GM23338 (cell line): Measurements from ENCODE around the gene TNFSF8. TPM values are rescaled to one million over a fixed set of nuclear protein-coding genes. Genes with fewer than 3 reads are reported as not detected.

ENCODE experiments used
- ATAC-seq: fragments of 200-7000 bp; cut with Tn5 transposase; 3 replicates; pipeline ENCODE4 v1.9.1; 2020
- DNase-seq: peaks from one replicate; pipeline ENCODE4 v3.0.0-alpha.2; 2015; ENCODE audit warnings: low spot score
- H2AFZ ChIP-seq: fragments of 200-600 bp; sonication (generic); 2 replicates; pipeline ENCODE4 v1.8.0; 2016; ENCODE audit warnings: antibody characterized with exemption, mild to moderate bottlenecking, moderate library complexity
- H3F3A ChIP-seq: fragments of 200-600 bp; sonication (generic); replicated peaks from 2 replicates; pipeline ENCODE4 v1.8.0; 2017; ENCODE audit warnings: antibody characterized with exemption, mixed run types, low read depth
- H3K27ac ChIP-seq: fragments of 200-600 bp; sonication (generic); 2 replicates; pipeline ENCODE4 v1.6.1; 2016; ENCODE audit warnings: low read depth
- H3K27me3 ChIP-seq: fragments of 200-600 bp; sonication (generic); 2 replicates; pipeline ENCODE4 v1.8.0; 2016; ENCODE audit warnings: mild to moderate bottlenecking, mixed run types, moderate library complexity; ENCODE audit not compliant: insufficient read depth
- H3K36me3 ChIP-seq: fragments of 200-600 bp; sonication (generic); 2 replicates; pipeline ENCODE4 v1.8.0; 2016; ENCODE audit warnings: mild to moderate bottlenecking; ENCODE audit not compliant: insufficient read depth
- H3K4me1 ChIP-seq: fragments of 200-600 bp; sonication (generic); 2 replicates; pipeline ENCODE4 v1.8.0; 2016; ENCODE audit warnings: mild to moderate bottlenecking, moderate library complexity; ENCODE audit not compliant: insufficient read depth
- H3K4me2 ChIP-seq: fragments of 200-600 bp; sonication (generic); 2 replicates; pipeline ENCODE4 v1.7.1; 2017; ENCODE audit warnings: mixed run types
- H3K4me3 ChIP-seq: fragments of 200-600 bp; sonication (generic); 2 replicates; pipeline ENCODE4 v1.6.1; 2016; ENCODE audit warnings: mixed run types
- H3K79me2 ChIP-seq: fragments of 200-600 bp; sonication (generic); replicated peaks from 2 replicates; pipeline ENCODE4 v1.8.0; 2017; ENCODE audit warnings: mild to moderate bottlenecking; ENCODE audit not compliant: insufficient read depth
- H3K9me2 ChIP-seq: fragments of 200-600 bp; sonication (generic); 2 replicates; pipeline ENCODE4 v1.8.0; 2017; ENCODE audit not compliant: insufficient read depth
- H4K20me1 ChIP-seq: fragments of 200-600 bp; sonication (generic); replicated peaks from 2 replicates; pipeline ENCODE4 v1.8.0; 2017; ENCODE audit warnings: mild to moderate bottlenecking; ENCODE audit not compliant: insufficient read depth
- H3K27ac Mint-ChIP-seq: 2 replicates; pipeline ENCODE4 v1.8.0; 2020; ENCODE audit warnings: inconsistent platforms, mild to moderate bottlenecking, moderate library complexity, mixed read lengths
- H3K27me3 Mint-ChIP-seq: 3 replicates; pipeline ENCODE4 v1.8.0; 2022; ENCODE audit warnings: low read depth, mild to moderate bottlenecking, moderate library complexity, mixed read lengths, inconsistent platforms; ENCODE audit not compliant: insufficient read depth, poor library complexity
- H3K36me3 Mint-ChIP-seq: 3 replicates; pipeline ENCODE4 v1.8.0; 2021; ENCODE audit warnings: low read depth, mild to moderate bottlenecking, inconsistent platforms, moderate library complexity, mixed read lengths
- H3K4me1 Mint-ChIP-seq: 3 replicates; pipeline ENCODE4 v1.8.0; 2020; ENCODE audit warnings: mild to moderate bottlenecking, inconsistent platforms, mixed read lengths
- H3K4me3 Mint-ChIP-seq: 3 replicates; pipeline ENCODE4 v1.8.0; 2021; ENCODE audit warnings: moderate library complexity, mild to moderate bottlenecking, inconsistent platforms, mixed read lengths
- H3K9me3 Mint-ChIP-seq: 3 replicates; pipeline ENCODE4 v1.8.0; 2020; ENCODE audit warnings: moderate library complexity, mild to moderate bottlenecking, inconsistent platforms, mixed read lengths
- ETS1 ChIP-seq: IDR thresholded peaks from 2 replicates; pipeline ENCODE4 v1.6.1; 2016; ENCODE audit warnings: antibody characterized with exemption
- EZH2phosphoT487 ChIP-seq: fragments of 200-600 bp; sonication (generic); IDR thresholded peaks from one replicate; pipeline ENCODE4 v1.8.1; 2018; ENCODE audit warnings: antibody characterized with exemption; ENCODE audit not compliant: unreplicated experiment
- JUNB ChIP-seq: IDR thresholded peaks from one replicate; pipeline ENCODE4 v1.6.1; 2016; ENCODE audit warnings: antibody characterized with exemption; ENCODE audit not compliant: unreplicated experiment
- POLR2AphosphoS5 ChIP-seq: IDR thresholded peaks from 2 replicates; pipeline ENCODE4 v1.6.1; 2016; ENCODE audit warnings: antibody characterized with exemption, low read depth
- REST ChIP-seq: IDR thresholded peaks from one replicate; pipeline ENCODE4 v1.6.1; 2018; ENCODE audit warnings: antibody characterized with exemption; ENCODE audit not compliant: unreplicated experiment
- polyA plus RNA-seq: library from polyadenylated mRNA; unstranded; fragments of >200 nt; fragmentation: Nextera tagmentation; extraction: Ambion mirVana; gene quantifications from 2 replicates; pipeline ENCODE4 v1.2.1, GENCODE V29; 2016
- total RNA-seq: library from RNA; depleted of rRNA; stranded (reverse); fragments of >200 nt; shearing (Covaris generic); gene quantifications from 2 replicates; pipeline ENCODE4 v1.2.3, GENCODE V29; 2014
- TF ChIP-seq, protein P1 (sequence below): fragments of 250-450 bp; sonication (Bioruptor Pico); IDR thresholded peaks from 2 replicates; pipeline ENCODE4 v1.5.0; 2020; ENCODE audit warnings: mild to moderate bottlenecking, moderate library complexity
- TF ChIP-seq, protein P2 (sequence below), 2 experiments: fragments of 200-600 bp in 1 of 2; sonication (generic) in 1 of 2; conservative IDR thresholded peaks; 2 replicates each; pipeline versions ENCODE4 v1.5.1 to v1.6.1; 2016 to 2017; ENCODE audit warnings: antibody characterized with exemption in 2 of 2, low read depth in 2 of 2, mild to moderate bottlenecking in 2 of 2, moderate library complexity in 1 of 2

Gene TNFSF8
- total and polyA plus RNA-seq, 2 experiments from 2014 or later = not detected

DNA sequence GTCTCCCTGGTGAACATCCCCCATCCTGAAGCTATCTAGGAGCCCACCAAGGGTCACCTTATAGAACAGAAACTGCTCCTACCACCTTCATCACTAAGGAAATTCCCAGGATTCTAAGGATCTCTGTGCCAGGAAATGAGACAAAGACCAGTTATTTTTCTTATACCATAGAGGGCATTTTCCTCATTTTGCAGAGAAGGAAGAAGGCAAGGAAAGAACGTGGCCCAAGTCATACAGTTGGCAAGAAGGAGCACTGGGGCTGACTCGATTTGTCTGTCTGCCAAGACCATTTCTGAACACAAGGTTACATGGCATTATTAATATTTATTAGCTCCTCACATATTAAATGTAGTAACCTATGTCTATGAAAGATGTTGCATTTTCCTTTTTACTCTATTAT lies 74.9 kb downstream of the TNFSF8 start:
- H3K36me3 Mint-ChIP-seq = no peaks in the 10 kb centered on the region
- no peak overlapping the region for H3K27ac Mint-ChIP-seq
- H3K4me3 Mint-ChIP-seq = no peak overlapping the region
- Histone ChIP-seq H3K4me3 (no peak overlapping the region), H3K4me2 (no peak overlapping the region), H3F3A (no peaks in the 10 kb centered on the region), H3K27me3 (no peaks in the 10 kb centered on the region), H3K27ac (no peak overlapping the region), H2AFZ (no peak overlapping the region), H3K79me2 (no peaks in the 10 kb centered on the region), H4K20me1 (no peaks in the 10 kb centered on the region), H3K4me1 (no peaks in the 10 kb centered on the region), H3K36me3 (no peaks in the 10 kb centered on the region), H3K9me2 (0 out of 2 replicates have a peak, but pooled peaks cover 3% of the 10 kb centered on the region)
- H3K4me1 Mint-ChIP-seq = peaks cover 6% of the 10 kb centered on the region
- H3K9me3 Mint-ChIP-seq = no peaks in the 10 kb centered on the region
- DNase-seq (no peak), ATAC-seq (no peak)
- H3K27me3 Mint-ChIP-seq = peaks cover 3% of the 10 kb centered on the region
- TF ChIP-seq EZH2phosphoT487 = no peak
- TF ChIP-seq, protein P1, sequence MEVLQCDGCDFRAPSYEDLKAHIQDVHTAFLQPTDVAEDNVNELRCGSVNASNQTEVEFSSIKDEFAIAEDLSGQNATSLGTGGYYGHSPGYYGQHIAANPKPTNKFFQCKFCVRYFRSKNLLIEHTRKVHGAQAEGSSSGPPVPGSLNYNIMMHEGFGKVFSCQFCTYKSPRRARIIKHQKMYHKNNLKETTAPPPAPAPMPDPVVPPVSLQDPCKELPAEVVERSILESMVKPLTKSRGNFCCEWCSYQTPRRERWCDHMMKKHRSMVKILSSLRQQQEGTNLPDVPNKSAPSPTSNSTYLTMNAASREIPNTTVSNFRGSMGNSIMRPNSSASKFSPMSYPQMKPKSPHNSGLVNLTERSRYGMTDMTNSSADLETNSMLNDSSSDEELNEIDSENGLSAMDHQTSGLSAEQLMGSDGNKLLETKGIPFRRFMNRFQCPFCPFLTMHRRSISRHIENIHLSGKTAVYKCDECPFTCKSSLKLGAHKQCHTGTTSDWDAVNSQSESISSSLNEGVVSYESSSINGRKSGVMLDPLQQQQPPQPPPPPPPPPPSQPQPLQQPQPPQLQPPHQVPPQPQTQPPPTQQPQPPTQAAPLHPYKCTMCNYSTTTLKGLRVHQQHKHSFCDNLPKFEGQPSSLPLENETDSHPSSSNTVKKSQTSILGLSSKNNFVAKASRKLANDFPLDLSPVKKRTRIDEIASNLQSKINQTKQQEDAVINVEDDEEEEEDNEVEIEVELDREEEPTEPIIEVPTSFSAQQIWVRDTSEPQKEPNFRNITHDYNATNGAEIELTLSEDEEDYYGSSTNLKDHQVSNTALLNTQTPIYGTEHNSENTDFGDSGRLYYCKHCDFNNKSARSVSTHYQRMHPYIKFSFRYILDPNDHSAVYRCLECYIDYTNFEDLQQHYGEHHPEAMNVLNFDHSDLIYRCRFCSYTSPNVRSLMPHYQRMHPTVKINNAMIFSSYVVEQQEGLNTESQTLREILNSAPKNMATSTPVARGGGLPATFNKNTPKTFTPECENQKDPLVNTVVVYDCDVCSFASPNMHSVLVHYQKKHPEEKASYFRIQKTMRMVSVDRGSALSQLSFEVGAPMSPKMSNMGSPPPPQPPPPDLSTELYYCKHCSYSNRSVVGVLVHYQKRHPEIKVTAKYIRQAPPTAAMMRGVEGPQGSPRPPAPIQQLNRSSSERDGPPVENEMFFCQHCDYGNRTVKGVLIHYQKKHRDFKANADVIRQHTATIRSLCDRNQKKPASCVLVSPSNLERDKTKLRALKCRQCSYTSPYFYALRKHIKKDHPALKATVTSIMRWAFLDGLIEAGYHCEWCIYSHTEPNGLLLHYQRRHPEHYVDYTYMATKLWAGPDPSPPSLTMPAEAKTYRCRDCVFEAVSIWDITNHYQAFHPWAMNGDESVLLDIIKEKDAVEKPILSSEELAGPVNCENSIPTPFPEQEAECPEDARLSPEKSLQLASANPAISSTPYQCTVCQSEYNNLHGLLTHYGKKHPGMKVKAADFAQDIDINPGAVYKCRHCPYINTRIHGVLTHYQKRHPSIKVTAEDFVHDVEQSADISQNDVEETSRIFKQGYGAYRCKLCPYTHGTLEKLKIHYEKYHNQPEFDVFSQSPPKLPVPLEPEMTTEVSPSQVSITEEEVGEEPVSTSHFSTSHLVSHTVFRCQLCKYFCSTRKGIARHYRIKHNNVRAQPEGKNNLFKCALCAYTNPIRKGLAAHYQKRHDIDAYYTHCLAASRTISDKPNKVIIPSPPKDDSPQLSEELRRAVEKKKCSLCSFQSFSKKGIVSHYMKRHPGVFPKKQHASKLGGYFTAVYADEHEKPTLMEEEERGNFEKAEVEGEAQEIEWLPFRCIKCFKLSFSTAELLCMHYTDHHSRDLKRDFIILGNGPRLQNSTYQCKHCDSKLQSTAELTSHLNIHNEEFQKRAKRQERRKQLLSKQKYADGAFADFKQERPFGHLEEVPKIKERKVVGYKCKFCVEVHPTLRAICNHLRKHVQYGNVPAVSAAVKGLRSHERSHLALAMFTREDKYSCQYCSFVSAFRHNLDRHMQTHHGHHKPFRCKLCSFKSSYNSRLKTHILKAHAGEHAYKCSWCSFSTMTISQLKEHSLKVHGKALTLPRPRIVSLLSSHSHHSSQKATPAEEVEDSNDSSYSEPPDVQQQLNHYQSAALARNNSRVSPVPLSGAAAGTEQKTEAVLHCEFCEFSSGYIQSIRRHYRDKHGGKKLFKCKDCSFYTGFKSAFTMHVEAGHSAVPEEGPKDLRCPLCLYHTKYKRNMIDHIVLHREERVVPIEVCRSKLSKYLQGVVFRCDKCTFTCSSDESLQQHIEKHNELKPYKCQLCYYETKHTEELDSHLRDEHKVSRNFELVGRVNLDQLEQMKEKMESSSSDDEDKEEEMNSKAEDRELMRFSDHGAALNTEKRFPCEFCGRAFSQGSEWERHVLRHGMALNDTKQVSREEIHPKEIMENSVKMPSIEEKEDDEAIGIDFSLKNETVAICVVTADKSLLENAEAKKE (CRISPR knock-in tag) = no peak
- no peak for TF ChIP-seq JUNB
- no peak for TF ChIP-seq REST
- TF ChIP-seq POLR2AphosphoS5 = no peak
- TF ChIP-seq, protein P2, sequence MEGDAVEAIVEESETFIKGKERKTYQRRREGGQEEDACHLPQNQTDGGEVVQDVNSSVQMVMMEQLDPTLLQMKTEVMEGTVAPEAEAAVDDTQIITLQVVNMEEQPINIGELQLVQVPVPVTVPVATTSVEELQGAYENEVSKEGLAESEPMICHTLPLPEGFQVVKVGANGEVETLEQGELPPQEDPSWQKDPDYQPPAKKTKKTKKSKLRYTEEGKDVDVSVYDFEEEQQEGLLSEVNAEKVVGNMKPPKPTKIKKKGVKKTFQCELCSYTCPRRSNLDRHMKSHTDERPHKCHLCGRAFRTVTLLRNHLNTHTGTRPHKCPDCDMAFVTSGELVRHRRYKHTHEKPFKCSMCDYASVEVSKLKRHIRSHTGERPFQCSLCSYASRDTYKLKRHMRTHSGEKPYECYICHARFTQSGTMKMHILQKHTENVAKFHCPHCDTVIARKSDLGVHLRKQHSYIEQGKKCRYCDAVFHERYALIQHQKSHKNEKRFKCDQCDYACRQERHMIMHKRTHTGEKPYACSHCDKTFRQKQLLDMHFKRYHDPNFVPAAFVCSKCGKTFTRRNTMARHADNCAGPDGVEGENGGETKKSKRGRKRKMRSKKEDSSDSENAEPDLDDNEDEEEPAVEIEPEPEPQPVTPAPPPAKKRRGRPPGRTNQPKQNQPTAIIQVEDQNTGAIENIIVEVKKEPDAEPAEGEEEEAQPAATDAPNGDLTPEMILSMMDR (conservative IDR thresholded peaks at IDR 0.05; ENCODE audit: low read depth in 2 of 2) = no peak
- no peak for TF ChIP-seq ETS1
